SK-N-SH (cell line): ENCODE measurements around the gene ACER3.

Source experiments
- EZH2phosphoT487 ChIP-seq: fragments of 200-600 bp; sonication (generic); IDR thresholded peaks from 2 replicates; pipeline ENCODE4 v1.6.1; 2017; ENCODE audit warnings: low read depth, mixed run types, mild to moderate bottlenecking, antibody characterized with exemption, moderate library complexity, borderline replicate concordance
- MXI1 ChIP-seq: IDR thresholded peaks from 2 replicates; pipeline ENCODE4 v1.6.1; 2012; ENCODE audit warnings: mild to moderate bottlenecking, low read depth, low read length, improper control_type of control experiment
- SMC3 ChIP-seq: IDR thresholded peaks from 2 replicates; pipeline ENCODE4 v1.6.1; 2012; ENCODE audit warnings: low read depth, low read length, improper control_type of control experiment

DNA sequence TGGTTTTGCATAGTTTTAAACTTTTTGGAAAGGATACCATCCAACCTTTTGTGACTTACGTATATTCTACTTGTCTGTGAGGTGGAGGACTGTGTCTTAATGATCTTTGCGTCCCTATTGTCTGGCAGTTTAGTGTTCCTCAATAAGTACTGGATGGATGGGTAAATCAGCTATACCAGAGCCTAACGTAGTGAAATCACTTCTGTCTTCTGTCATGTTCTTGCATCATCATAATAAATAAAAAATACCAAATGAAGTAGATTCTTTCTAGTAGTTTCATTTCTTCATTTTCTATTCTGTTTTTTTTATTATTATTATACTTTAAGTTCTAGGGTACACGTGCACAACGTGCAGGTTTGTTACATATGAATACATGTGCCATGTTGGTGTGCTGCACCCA lies 66.4 kb downstream of the ACER3 start:
- no peak for TF ChIP-seq MXI1
- TF ChIP-seq EZH2phosphoT487: no peak
- TF ChIP-seq SMC3: no peak
